Measurements from ENCODE around the gene ACADL.
"Not testable (repeated sequence)": the region's sequence is repeated elsewhere in the genome, so short reads cannot be mapped to it uniquely, and the experiment has no call there.

The ACADL gene

GRCh38 chr2:210203147-210203546 is 22.1 kb downstream of the ACADL start:
- no peaks in the 10 kb centered on the region for H3K9me3 ChIP-seq (ENCODE audit: control insufficient read depth, insufficient read depth, low read depth, low read length)
- H3K4me3 ChIP-seq (ENCODE audit: low read depth, low read length): no peak overlapping the region
- no peak overlapping the region for H3K9ac ChIP-seq (ENCODE audit: low read length)
- no peak overlapping the region for H3K27ac ChIP-seq (ENCODE audit: low read depth, low read length)
- no peaks in the 10 kb centered on the region for H3K27me3 ChIP-seq (ENCODE audit: control insufficient read depth, insufficient read depth, low read length)
- no peaks in the 10 kb centered on the region for H3K36me3 ChIP-seq (ENCODE audit: control insufficient read depth, insufficient read depth, low read length)
- H3K4me1 ChIP-seq (ENCODE audit: control insufficient read depth, insufficient read depth, low read length): no peaks in the 10 kb centered on the region

GRCh38 chr2:210199854-210200253 is 25.4 kb downstream of the ACADL start:
- H3K9ac ChIP-seq (ENCODE audit: low read length): no peak overlapping the region
- no peaks in the 10 kb centered on the region for H3K36me3 ChIP-seq (ENCODE audit: control insufficient read depth, insufficient read depth, low read length)
- H3K27ac ChIP-seq (ENCODE audit: low read depth, low read length): no peak overlapping the region
- H3K27me3 ChIP-seq (ENCODE audit: control insufficient read depth, insufficient read depth, low read length): no peaks in the 10 kb centered on the region
- H3K4me1 ChIP-seq (ENCODE audit: control insufficient read depth, insufficient read depth, low read length): no peaks in the 10 kb centered on the region
- no peaks in the 10 kb centered on the region for H3K9me3 ChIP-seq (ENCODE audit: control insufficient read depth, insufficient read depth, low read depth, low read length)
- no peak overlapping the region for H3K4me3 ChIP-seq (ENCODE audit: low read depth, low read length)

- no peak overlapping the region for H3K9ac ChIP-seq (ENCODE audit: low read length)
- no peaks in the 10 kb centered on the region for H3K36me3 ChIP-seq (ENCODE audit: control insufficient read depth, insufficient read depth, low read length)
- H3K9me3 ChIP-seq (ENCODE audit: control insufficient read depth, insufficient read depth, low read depth, low read length): no peaks in the 10 kb centered on the region
- no peaks in the 10 kb centered on the region for H3K4me1 ChIP-seq (ENCODE audit: control insufficient read depth, insufficient read depth, low read length)
- H3K27me3 ChIP-seq (ENCODE audit: control insufficient read depth, insufficient read depth, low read length): no peaks in the 10 kb centered on the region
- H3K27ac ChIP-seq (ENCODE audit: low read depth, low read length): no peak overlapping the region
- H3K4me3 ChIP-seq (ENCODE audit: low read depth, low read length): no peak overlapping the region
Observed at GRCh38 chr2:210199186-210199765, 26.0 kb downstream of the ACADL start.

GRCh38 chr2:210198326-210198725 is 26.9 kb downstream of the ACADL start:
- Histone ChIP-seq H3K27ac (ENCODE audit: low read depth, low read length) (no peak overlapping the region), H3K27me3 (ENCODE audit: control insufficient read depth, insufficient read depth, low read length) (no peaks in the 10 kb centered on the region), H3K4me1 (ENCODE audit: control insufficient read depth, insufficient read depth, low read length) (no peaks in the 10 kb centered on the region), H3K9me3 (ENCODE audit: control insufficient read depth, insufficient read depth, low read depth, low read length) (no peaks in the 10 kb centered on the region), H3K9ac (ENCODE audit: low read length) (no peak overlapping the region), H3K4me3 (ENCODE audit: low read depth, low read length) (no peak overlapping the region), H3K36me3 (ENCODE audit: control insufficient read depth, insufficient read depth, low read length) (no peaks in the 10 kb centered on the region)

GRCh38 chr2:210197720-210198119 is 27.5 kb downstream of the ACADL start:
- Histone ChIP-seq H3K9ac (ENCODE audit: low read length) (no peak overlapping the region), H3K27ac (ENCODE audit: low read depth, low read length) (no peak overlapping the region), H3K4me1 (ENCODE audit: control insufficient read depth, insufficient read depth, low read length) (no peaks in the 10 kb centered on the region), H3K27me3 (ENCODE audit: control insufficient read depth, insufficient read depth, low read length) (no peaks in the 10 kb centered on the region), H3K9me3 (ENCODE audit: control insufficient read depth, insufficient read depth, low read depth, low read length) (no peaks in the 10 kb centered on the region), H3K4me3 (ENCODE audit: low read depth, low read length) (no peak overlapping the region), H3K36me3 (ENCODE audit: control insufficient read depth, insufficient read depth, low read length) (no peaks in the 10 kb centered on the region)

GRCh38 chr2:210195101-210195852 is 30.0 kb downstream of the ACADL start:
- H3K4me3 ChIP-seq (ENCODE audit: low read depth, low read length): no peak overlapping the region

GRCh38 chr2:210190345-210190744 is 34.9 kb downstream of the ACADL start:
- H3K9ac ChIP-seq (ENCODE audit: low read length): no peak overlapping the region
- H3K9me3 ChIP-seq (ENCODE audit: control insufficient read depth, insufficient read depth, low read depth, low read length): 0 out of 2 replicates have a peak, but pooled peaks cover 3% of the 10 kb centered on the region
- H3K36me3 ChIP-seq (ENCODE audit: control insufficient read depth, insufficient read depth, low read length): no peaks in the 10 kb centered on the region
- no peak overlapping the region for H3K4me3 ChIP-seq (ENCODE audit: low read depth, low read length)
- no peaks in the 10 kb centered on the region for H3K27me3 ChIP-seq (ENCODE audit: control insufficient read depth, insufficient read depth, low read length)
- H3K27ac ChIP-seq (ENCODE audit: low read depth, low read length): no peak overlapping the region
- no peaks in the 10 kb centered on the region for H3K4me1 ChIP-seq (ENCODE audit: control insufficient read depth, insufficient read depth, low read length)

More at GRCh38 chr2:210195101-210195852, 30.0 kb downstream of the ACADL start:
- Histone ChIP-seq H3K27ac (ENCODE audit: low read depth, low read length) (no peak overlapping the region), H3K36me3 (ENCODE audit: control insufficient read depth, insufficient read depth, low read length) (no peaks in the 10 kb centered on the region), H3K9me3 (ENCODE audit: control insufficient read depth, insufficient read depth, low read depth, low read length) (no peaks in the 10 kb centered on the region), H3K9ac (ENCODE audit: low read length) (no peak overlapping the region), H3K4me1 (ENCODE audit: control insufficient read depth, insufficient read depth, low read length) (no peaks in the 10 kb centered on the region), H3K27me3 (ENCODE audit: control insufficient read depth, insufficient read depth, low read length) (no peaks in the 10 kb centered on the region)

GRCh38 chr2:210189452-210190138 is 35.7 kb downstream of the ACADL start:
- Histone ChIP-seq H3K36me3 (ENCODE audit: control insufficient read depth, insufficient read depth, low read length) (no peaks in the 10 kb centered on the region), H3K9ac (ENCODE audit: low read length) (no peak overlapping the region), H3K4me1 (ENCODE audit: control insufficient read depth, insufficient read depth, low read length) (no peaks in the 10 kb centered on the region), H3K27ac (ENCODE audit: low read depth, low read length) (no peak overlapping the region), H3K4me3 (ENCODE audit: low read depth, low read length) (no peak overlapping the region), H3K27me3 (ENCODE audit: control insufficient read depth, insufficient read depth, low read length) (no peaks in the 10 kb centered on the region), H3K9me3 (ENCODE audit: control insufficient read depth, insufficient read depth, low read depth, low read length) (peaks cover 6% of the 10 kb centered on the region)

GRCh38 chr2:210188755-210189154 is 36.5 kb downstream of the ACADL start:
- Histone ChIP-seq H3K9me3 (ENCODE audit: control insufficient read depth, insufficient read depth, low read depth, low read length) (peaks cover 13% of the 10 kb centered on the region), H3K9ac (ENCODE audit: low read length) (no peak overlapping the region), H3K4me1 (ENCODE audit: control insufficient read depth, insufficient read depth, low read length) (no peaks in the 10 kb centered on the region), H3K27me3 (ENCODE audit: control insufficient read depth, insufficient read depth, low read length) (no peaks in the 10 kb centered on the region), H3K4me3 (ENCODE audit: low read depth, low read length) (no peak overlapping the region), H3K27ac (ENCODE audit: low read depth, low read length) (no peak overlapping the region), H3K36me3 (ENCODE audit: control insufficient read depth, insufficient read depth, low read length) (no peaks in the 10 kb centered on the region)

GRCh38 chr2:210188190-210188589 is 37.1 kb downstream of the ACADL start:
- Histone ChIP-seq H3K4me3 (ENCODE audit: low read depth, low read length) (no peak overlapping the region), H3K27ac (ENCODE audit: low read depth, low read length) (no peak overlapping the region), H3K27me3 (ENCODE audit: control insufficient read depth, insufficient read depth, low read length) (no peaks in the 10 kb centered on the region), H3K9ac (ENCODE audit: low read length) (no peak overlapping the region), H3K9me3 (ENCODE audit: control insufficient read depth, insufficient read depth, low read depth, low read length) (peaks cover 13% of the 10 kb centered on the region), H3K4me1 (ENCODE audit: control insufficient read depth, insufficient read depth, low read length) (no peaks in the 10 kb centered on the region), H3K36me3 (ENCODE audit: control insufficient read depth, insufficient read depth, low read length) (no peaks in the 10 kb centered on the region)

- H3K4me1 ChIP-seq (ENCODE audit: control insufficient read depth, insufficient read depth, low read length): peaks cover 24% of the 10 kb centered on the region
- not testable (repeated sequence) for H3K36me3 ChIP-seq (ENCODE audit: control insufficient read depth, insufficient read depth, low read length); H3K9ac ChIP-seq (ENCODE audit: low read length); H3K4me3 ChIP-seq (ENCODE audit: low read depth, low read length); H3K27ac ChIP-seq (ENCODE audit: low read depth, low read length); H3K27me3 ChIP-seq (ENCODE audit: control insufficient read depth, insufficient read depth, low read length)
- H3K9me3 ChIP-seq (ENCODE audit: control insufficient read depth, insufficient read depth, low read depth, low read length): peaks cover 13% of the 10 kb centered on the region
Observed at GRCh38 chr2:210183936-210184335, 41.3 kb downstream of the ACADL start.
